ENCODE data around the gene TENT5C.
A peak's percentile ranks its signal among the peaks of the same experiment; 100 is the strongest.

The TENT5C gene

GRCh38 chr1:117664314-117664713 lies 58.5 kb downstream of the TENT5C start:
- no peak for TF ChIP-seq CTCF (conservative IDR thresholded peaks at IDR 0.05; ENCODE audit: low read depth, low read length)
- Histone ChIP-seq H3K4me1 (ENCODE audit: low read depth, poor library complexity, severe bottlenecking) (peaks cover 68% of the 10 kb centered on the region), H3K4me3 (IDR thresholded peaks at IDR 0.05; ENCODE audit: insufficient read depth, low read depth, low read length) (no peak overlapping the region), H3K79me2 (ENCODE audit: insufficient read depth, low read depth) (no peaks in the 10 kb centered on the region), H4K20me1 (ENCODE audit: insufficient read depth) (no peaks in the 10 kb centered on the region), H3K4me2 (peak overlapping the region; percentile 54), H3K36me3 (ENCODE audit: insufficient read depth) (no peaks in the 10 kb centered on the region), H3K27ac (peak overlapping the region; percentile 73), H2AFZ (ENCODE audit: low read depth) (no peak overlapping the region), H3K27me3 (ENCODE audit: insufficient read depth, low read depth) (no peaks in the 10 kb centered on the region), H3K9ac (no peak overlapping the region)

GRCh38 chr1:117665556-117666270 lies 59.9 kb downstream of the TENT5C start:
- Histone ChIP-seq H3K36me3 (ENCODE audit: insufficient read depth) (no peaks in the 10 kb centered on the region), H3K27me3 (ENCODE audit: insufficient read depth, low read depth) (no peaks in the 10 kb centered on the region), H3K4me1 (ENCODE audit: low read depth, poor library complexity, severe bottlenecking) (peaks cover 54% of the 10 kb centered on the region), H3K4me2 (peak overlapping the region; percentile 54; the same call in 1 of the 2 replicates), H3K9ac (peak overlapping the region; percentile 12; the same call in 1 of the 2 replicates), H3K4me3 (IDR thresholded peaks at IDR 0.05; ENCODE audit: insufficient read depth, low read depth, low read length) (no peak overlapping the region), H2AFZ (ENCODE audit: low read depth) (no peak overlapping the region; the same call in 1 of the 2 replicates), H3K27ac (peak overlapping the region; percentile 73), H4K20me1 (ENCODE audit: insufficient read depth) (no peaks in the 10 kb centered on the region), H3K79me2 (ENCODE audit: insufficient read depth, low read depth) (no peaks in the 10 kb centered on the region)
- TF ChIP-seq CTCF (conservative IDR thresholded peaks at IDR 0.05; ENCODE audit: low read depth, low read length), result no peak

GRCh38 chr1:117669572-117669971 lies 63.7 kb downstream of the TENT5C start:
- Histone ChIP-seq H4K20me1 (ENCODE audit: insufficient read depth) (no peaks in the 10 kb centered on the region), H3K79me2 (ENCODE audit: insufficient read depth, low read depth) (no peaks in the 10 kb centered on the region), H3K27ac (no peak overlapping the region), H3K4me1 (ENCODE audit: low read depth, poor library complexity, severe bottlenecking) (peaks cover 27% of the 10 kb centered on the region), H3K27me3 (ENCODE audit: insufficient read depth, low read depth) (no peaks in the 10 kb centered on the region), H3K4me3 (IDR thresholded peaks at IDR 0.05; ENCODE audit: insufficient read depth, low read depth, low read length) (no peak overlapping the region), H3K9ac (no peak overlapping the region), H2AFZ (ENCODE audit: low read depth) (no peak overlapping the region), H3K4me2 (no peak overlapping the region), H3K36me3 (ENCODE audit: insufficient read depth) (no peaks in the 10 kb centered on the region)
- TF ChIP-seq CTCF (conservative IDR thresholded peaks at IDR 0.05; ENCODE audit: low read depth, low read length), result no peak

- no peaks in the 10 kb centered on the region for H3K36me3 ChIP-seq (ENCODE audit: insufficient read depth)
- no peak overlapping the region for H3K27ac ChIP-seq
- H3K4me1 ChIP-seq (ENCODE audit: low read depth, poor library complexity, severe bottlenecking), result peaks cover 33% of the 10 kb centered on the region
- no peak overlapping the region for H2AFZ ChIP-seq (ENCODE audit: low read depth)
- H3K4me2 ChIP-seq, result no peak overlapping the region
- H3K9ac ChIP-seq, result no peak overlapping the region
- H4K20me1 ChIP-seq (ENCODE audit: insufficient read depth), result no peaks in the 10 kb centered on the region
- TF ChIP-seq CTCF (conservative IDR thresholded peaks at IDR 0.05; ENCODE audit: low read depth, low read length), result no peak
- H3K4me3 ChIP-seq (IDR thresholded peaks at IDR 0.05; ENCODE audit: insufficient read depth, low read depth, low read length), result no peak overlapping the region
- no peaks in the 10 kb centered on the region for H3K27me3 ChIP-seq (ENCODE audit: insufficient read depth, low read depth)
- H3K79me2 ChIP-seq (ENCODE audit: insufficient read depth, low read depth), result no peaks in the 10 kb centered on the region
Measured at GRCh38 chr1:117670976-117671780, 65.3 kb downstream of the TENT5C start.

Data from KMS-11 (cell line).